Activated naive CD8-positive, alpha-beta T cell treated with anti-CD3 and anti-CD28 coated beads, Interleukin-2, amount 10 ng/mL, durations not matched to agents 7 days and 5 days (primary cell): Measurements from ENCODE around the gene RPL18. TPM values are rescaled to one million over a fixed set of nuclear protein-coding genes. Genes with fewer than 3 reads are reported as not detected.

ENCODE experiments used
- ATAC-seq: fragments of 150-1000 bp; cut with Tn5 transposase; one replicate; pipeline ENCODE4 v1.10.0; 2021; ENCODE audit warnings: low read depth, moderate library complexity
- POLR2A ChIA-PET: fragments of 350-600 bp; sonication (Branson Sonifier 250); formaldehyde crosslinking; loops from one replicate; lab custom pipeline; 2021; ENCODE audit warnings: antibody characterized with exemption; lab: Charles Lee
- DNase-seq: peaks from one replicate; pipeline ENCODE4 v3.0.0; 2021
- H3K27ac Mint-ChIP-seq: one replicate; pipeline ENCODE4 v1.8.0; 2022; ENCODE audit warnings: mild to moderate bottlenecking, mixed read lengths
- H3K27me3 Mint-ChIP-seq: one replicate; pipeline ENCODE4 v1.8.0; 2022; ENCODE audit warnings: mild to moderate bottlenecking, moderate library complexity, mixed read lengths
- H3K36me3 Mint-ChIP-seq: one replicate; pipeline ENCODE4 v1.8.0; 2021; ENCODE audit warnings: mild to moderate bottlenecking, mixed read lengths
- H3K4me1 Mint-ChIP-seq: one replicate; pipeline ENCODE4 v1.8.0; 2021; ENCODE audit warnings: mixed read lengths
- H3K4me3 Mint-ChIP-seq: one replicate; pipeline ENCODE4 v1.8.0; 2022; ENCODE audit warnings: mild to moderate bottlenecking, moderate library complexity, mixed read lengths
- H3K9me3 Mint-ChIP-seq: one replicate; pipeline ENCODE4 v1.8.0; 2021; ENCODE audit warnings: mixed read lengths
- total RNA-seq, 2 experiments: library from RNA; stranded (reverse); gene quantifications; one replicate each; pipeline ENCODE4 v1.2.3, GENCODE V29; 2021

RPL18 gene
- total RNA-seq, 2 experiments from 2014 or later, result 1,565 to 1,587 TPM

DNA sequence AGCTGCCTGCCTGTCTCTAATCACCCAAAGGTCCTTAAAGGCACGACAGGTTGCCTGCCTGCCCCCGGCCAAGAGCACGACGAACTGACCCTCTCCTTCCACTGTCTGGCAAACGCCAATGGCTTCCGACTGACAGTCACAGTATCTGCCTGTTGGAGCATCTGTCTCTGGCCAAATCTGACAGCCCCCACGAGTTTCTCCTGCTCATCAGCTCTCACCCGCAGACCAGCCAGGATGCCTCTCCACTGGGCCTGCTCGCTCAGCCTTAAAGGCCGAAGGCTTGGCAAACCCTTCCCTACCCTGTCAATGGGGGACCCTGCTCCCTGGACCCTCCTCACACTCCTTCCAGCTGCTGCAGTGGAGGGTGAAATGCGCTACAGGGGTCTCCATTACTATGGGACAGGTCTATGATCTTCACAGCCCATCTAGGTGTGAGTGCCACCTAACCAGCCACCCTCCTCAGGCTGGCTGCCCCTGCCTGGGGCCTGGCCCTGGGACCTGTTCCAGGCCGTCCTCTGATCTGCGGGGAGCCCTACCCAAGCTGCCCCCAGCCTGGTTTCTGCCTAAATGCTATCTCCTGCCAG is 5.0 kb downstream of the RPL18 start:
- H3K4me1 Mint-ChIP-seq, result peaks cover 15% of the 10 kb centered on the region
- peaks cover 19% of the 10 kb centered on the region for H3K36me3 Mint-ChIP-seq
- ATAC-seq (no peak), DNase-seq (peak; percentile 34)
- H3K27me3 Mint-ChIP-seq, result no peaks in the 10 kb centered on the region
- POLR2A ChIA-PET, result interaction anchor here (0.6 to 1.0 kb wide), 2 partner anchors 10 to 13 kb away, joined by 3 to 8 read pairs; no protein-coding TSS in a partner anchor
- no peak overlapping the region for H3K4me3 Mint-ChIP-seq
- no peaks in the 10 kb centered on the region for H3K9me3 Mint-ChIP-seq
- H3K27ac Mint-ChIP-seq, result peak overlapping the region; percentile 26

DNA sequence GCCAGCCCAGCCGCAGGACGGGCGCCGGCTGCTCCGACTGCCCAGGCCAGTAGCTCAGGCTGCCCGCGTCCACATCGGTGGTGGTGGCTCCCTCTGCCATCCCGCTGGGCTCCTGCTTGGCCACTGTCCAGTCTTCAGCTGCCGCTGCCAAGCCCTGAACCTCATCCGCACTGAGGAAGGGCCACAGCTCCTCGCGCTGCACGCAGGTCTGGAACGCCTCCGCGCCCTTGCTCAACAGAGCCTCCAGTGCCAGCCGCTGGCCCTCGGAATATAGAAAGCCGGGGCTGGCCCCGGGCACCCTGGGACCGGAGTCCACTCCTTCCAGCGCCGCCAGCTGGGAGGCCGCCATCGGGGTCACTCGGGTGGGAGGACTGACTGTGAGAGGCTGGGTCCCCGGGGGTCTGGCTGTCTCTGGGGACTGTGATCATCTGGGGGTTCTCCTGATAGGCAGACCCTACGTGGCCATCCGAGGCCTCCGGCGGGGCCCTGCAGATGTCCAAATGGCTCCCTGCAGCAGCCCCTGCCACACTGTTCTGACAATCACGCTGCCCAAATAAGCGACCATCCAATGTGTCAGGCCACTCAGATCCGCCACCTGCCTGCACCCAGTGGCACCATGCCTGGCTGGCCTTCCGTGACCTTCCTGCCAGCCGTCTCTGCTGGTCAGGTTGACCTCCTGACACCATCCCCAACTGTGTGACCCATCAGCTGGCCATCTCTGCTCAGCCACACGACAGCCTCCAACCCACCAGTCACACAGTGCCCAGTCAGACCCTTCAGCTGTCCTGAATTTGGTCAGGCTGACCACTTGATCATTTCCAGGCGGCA is 5.7 kb downstream of the RPL18 start:
- no peak overlapping the region for H3K27ac Mint-ChIP-seq
- H3K9me3 Mint-ChIP-seq, result no peaks in the 10 kb centered on the region
- H3K4me1 Mint-ChIP-seq, result peaks cover 18% of the 10 kb centered on the region
- ATAC-seq, result no peak
- POLR2A ChIA-PET, result interaction anchor here (0.6 to 1.1 kb wide), 2 partner anchors 14 to 23 kb away, joined by 3 to 8 read pairs; partner anchors contain the start of gene DBP
- no peak overlapping the region for H3K4me3 Mint-ChIP-seq
- peak; percentile 29 for DNase-seq
- H3K36me3 Mint-ChIP-seq, result peaks cover 14% of the 10 kb centered on the region
- no peaks in the 10 kb centered on the region for H3K27me3 Mint-ChIP-seq

DNA sequence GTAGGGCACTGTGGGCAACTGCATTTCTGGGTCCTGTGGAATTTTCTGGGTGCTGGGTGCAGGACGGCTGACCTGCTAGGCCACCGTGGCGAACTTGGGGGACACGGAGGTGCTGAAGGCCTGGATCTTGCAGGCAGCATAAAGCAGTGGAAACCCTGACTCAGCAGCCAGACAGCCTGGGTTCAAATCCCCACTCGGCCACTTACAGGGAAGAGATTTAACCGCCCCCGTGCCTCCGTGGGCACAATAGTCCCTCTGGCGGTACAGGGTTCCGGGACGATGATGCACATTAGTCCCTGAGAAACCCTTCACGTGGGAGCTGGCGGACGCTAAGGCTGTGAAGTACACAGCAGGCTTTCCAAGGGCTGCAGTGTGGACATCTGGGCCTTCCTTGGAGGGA is 7.1 kb downstream of the RPL18 start:
- H3K27ac Mint-ChIP-seq, result no peak overlapping the region
- no peak overlapping the region for H3K4me3 Mint-ChIP-seq
- H3K27me3 Mint-ChIP-seq, result no peaks in the 10 kb centered on the region
- DNase-seq (no peak), ATAC-seq (no peak)
- POLR2A ChIA-PET, result interaction anchor here (1.1 kb wide), 1 partner anchor 25 kb away, joined by 3 read pairs; the partner anchor contains the start of gene DBP
- H3K9me3 Mint-ChIP-seq, result no peaks in the 10 kb centered on the region
- peaks cover 14% of the 10 kb centered on the region for H3K4me1 Mint-ChIP-seq
- peaks cover 8% of the 10 kb centered on the region for H3K36me3 Mint-ChIP-seq

DNA sequence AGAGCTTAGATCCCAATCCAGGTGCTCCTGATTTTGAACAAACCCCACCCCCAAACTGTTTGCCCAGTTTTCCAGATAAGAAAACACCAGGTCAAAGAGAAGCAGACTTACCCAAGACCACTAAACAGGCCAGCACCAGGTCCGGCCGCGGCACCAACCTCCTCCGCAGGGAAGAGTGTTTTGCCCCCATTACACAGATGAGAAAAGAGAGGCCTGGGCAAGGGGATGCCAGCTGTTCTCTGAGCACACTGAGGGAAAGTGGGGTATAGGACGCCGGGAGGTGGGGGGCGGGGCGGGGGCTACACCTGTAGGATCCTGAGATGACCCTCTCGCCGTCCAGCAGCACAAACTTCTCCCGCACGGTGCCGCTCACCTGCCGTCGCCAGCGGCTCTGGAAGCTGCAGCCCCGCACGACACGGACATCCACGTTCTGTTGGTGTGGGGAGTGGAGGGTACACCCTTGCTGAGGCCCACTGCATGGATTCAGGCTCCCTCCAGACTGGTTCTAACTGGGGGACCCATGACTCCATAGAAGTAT is 9.3 kb downstream of the RPL18 start:
- Mint-ChIP-seq H3K27me3 (no peaks in the 10 kb centered on the region), H3K9me3 (no peaks in the 10 kb centered on the region), H3K4me3 (no peak overlapping the region), H3K4me1 (peaks cover 4% of the 10 kb centered on the region), H3K36me3 (no peaks in the 10 kb centered on the region), H3K27ac (no peak overlapping the region)
- DNase-seq (no peak), ATAC-seq (no peak)
- POLR2A ChIA-PET, result interaction anchor here (0.6 to 1.8 kb wide), 6 partner anchors 10 to 169 kb away, joined by 3 to 10 read pairs (median 4); partner anchors contain the start of genes RPL18 and SPHK2

DNA sequence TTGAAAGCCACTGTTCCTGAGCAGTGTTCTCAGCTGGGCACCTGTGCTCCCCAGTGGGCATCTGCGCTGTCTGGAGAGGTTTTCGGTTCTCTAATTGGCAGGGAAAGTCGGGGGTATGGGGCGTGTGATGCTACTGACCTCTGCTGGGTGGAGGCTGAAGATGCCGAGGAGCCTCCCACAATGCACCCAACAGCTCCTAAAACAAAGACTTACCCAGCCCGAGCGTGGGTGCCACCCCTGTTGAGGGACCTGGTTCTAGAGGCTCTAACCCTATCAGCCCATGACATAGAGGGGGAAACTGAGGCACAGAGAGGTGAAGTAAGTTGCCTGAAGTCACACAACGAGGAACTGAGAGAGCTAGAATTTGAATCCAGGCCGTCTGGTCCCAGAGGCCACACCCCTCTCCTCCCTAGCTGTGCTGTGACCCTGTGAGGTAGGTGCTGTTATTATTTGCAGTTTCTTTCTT is 10.1 kb downstream of the RPL18 start:
- DNase-seq (peak; percentile 56), ATAC-seq (peak; percentile 90)
- Mint-ChIP-seq H3K27me3 (no peaks in the 10 kb centered on the region), H3K36me3 (no peaks in the 10 kb centered on the region), H3K27ac (peak overlapping the region; percentile 62), H3K4me1 (peaks cover 4% of the 10 kb centered on the region), H3K4me3 (peak overlapping the region; percentile 31), H3K9me3 (no peaks in the 10 kb centered on the region)
- POLR2A ChIA-PET, result interaction anchor here (0.6 to 1.8 kb wide), 12 partner anchors 8 to 1204 kb away, joined by 3 to 10 read pairs (median 4); partner anchors contain the start of genes FUZ, RPL18 and SPHK2

DNA sequence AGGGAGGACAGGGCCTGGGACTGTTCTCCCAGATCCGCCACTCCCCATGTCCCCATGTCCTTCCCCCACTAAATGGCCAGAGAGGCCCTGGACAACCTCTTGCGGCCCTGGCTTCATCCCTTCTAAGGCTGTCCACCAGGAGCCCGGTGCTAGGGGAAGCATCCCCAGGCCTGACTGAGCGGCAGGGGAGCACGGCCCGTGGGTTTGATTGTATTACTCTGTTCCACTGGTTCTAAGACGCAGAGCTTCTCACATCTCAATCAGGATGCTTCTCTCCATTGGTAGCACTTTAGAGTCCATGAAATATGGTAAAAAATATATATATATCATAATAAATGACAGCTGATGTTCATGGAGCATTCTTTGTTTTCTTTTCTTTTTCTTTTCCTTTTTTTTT is 11.6 kb downstream of the RPL18 start:
- Mint-ChIP-seq H3K9me3 (no peaks in the 10 kb centered on the region), H3K27ac (no peak overlapping the region), H3K27me3 (no peaks in the 10 kb centered on the region), H3K4me1 (peaks cover 4% of the 10 kb centered on the region), H3K36me3 (no peaks in the 10 kb centered on the region), H3K4me3 (no peak overlapping the region)
- POLR2A ChIA-PET, result no interaction called here
- DNase-seq (no peak), ATAC-seq (no peak)

DNA sequence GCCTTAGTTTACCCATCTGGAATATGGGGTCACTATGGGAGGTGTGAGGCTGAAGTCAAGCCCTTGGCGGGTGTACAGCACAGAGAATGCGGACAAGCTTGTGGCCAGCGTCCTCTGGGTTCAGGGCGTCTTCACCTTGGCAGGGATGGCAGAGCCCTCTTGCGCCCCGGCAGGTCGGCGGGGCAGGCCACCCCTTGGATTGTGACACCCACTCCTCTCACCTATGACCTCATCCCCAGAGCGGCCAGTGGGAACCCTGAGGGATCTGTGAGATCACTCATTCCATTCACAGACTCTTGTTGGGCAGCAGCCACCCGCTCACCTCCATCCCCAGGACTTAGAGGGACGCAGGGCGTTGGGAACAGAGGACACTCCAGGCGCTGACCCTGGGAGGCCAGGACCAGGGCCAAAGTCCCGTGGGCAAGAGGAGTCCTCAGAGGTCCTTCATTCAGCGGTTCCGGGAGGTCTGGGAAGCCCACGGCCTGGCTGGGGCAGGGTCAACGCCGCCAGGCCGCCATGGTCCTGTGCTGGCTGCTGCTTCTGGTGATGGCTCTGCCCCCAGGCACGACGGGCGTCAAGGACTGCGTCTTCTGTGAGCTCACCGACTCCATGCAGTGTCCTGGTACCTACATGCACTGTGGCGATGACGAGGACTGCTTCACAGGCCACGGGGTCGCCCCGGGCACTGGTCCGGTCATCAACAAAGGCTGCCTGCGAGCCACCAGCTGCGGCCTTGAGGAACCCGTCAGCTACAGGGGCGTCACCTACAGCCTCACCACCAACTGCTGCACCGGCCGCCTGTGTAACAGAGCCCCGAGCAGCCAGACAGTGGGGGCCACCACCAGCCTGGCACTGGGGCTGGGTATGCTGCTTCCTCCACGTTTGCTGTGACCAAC is 12.3 kb downstream of the RPL18 start, which contains the start of gene SPACA4:
Gene SPACA4 (plus strand): TSS at position 280 of the 896 bp plus-strand sequence. CDS start 237 bp downstream, at position 517.
- no peak for ATAC-seq
- POLR2A ChIA-PET, result no interaction called here
- DNase-seq, result no peak

DNA sequence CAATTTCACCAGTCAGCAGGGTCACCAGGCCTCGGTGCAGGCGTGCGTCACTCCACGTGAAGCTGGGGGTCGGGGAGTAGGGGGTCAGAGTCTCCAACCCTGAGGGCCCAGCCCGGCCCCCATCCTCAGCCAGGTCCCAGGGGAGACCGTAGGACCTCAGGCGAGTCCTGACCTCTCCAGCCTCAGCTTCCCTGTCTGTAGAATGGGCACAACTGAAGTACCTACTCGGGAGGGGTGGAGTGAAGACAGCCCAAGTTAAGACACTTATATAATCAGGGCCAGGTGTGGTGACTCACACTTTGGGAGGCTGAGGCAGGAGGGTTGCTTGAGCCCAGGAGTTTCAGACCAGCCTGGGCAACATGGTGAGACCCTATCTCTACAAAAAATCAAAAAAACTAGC is 15.1 kb downstream of the RPL18 start:
- DNase-seq, result no peak
- no peaks in the 10 kb centered on the region for H3K36me3 Mint-ChIP-seq
- POLR2A ChIA-PET, result no interaction called here

More for the DNA sequence above, 12.3 kb downstream of the RPL18 start, which contains the start of gene SPACA4:
- H3K27me3 Mint-ChIP-seq, result no peaks in the 10 kb centered on the region
- no peaks in the 10 kb centered on the region for H3K9me3 Mint-ChIP-seq
- H3K36me3 Mint-ChIP-seq, result no peaks in the 10 kb centered on the region
- peaks cover 4% of the 10 kb centered on the region for H3K4me1 Mint-ChIP-seq
- no peak within 1 kb of the TSS for H3K4me3 Mint-ChIP-seq
- H3K27ac Mint-ChIP-seq, result no peak within 1 kb of the TSS

DNA sequence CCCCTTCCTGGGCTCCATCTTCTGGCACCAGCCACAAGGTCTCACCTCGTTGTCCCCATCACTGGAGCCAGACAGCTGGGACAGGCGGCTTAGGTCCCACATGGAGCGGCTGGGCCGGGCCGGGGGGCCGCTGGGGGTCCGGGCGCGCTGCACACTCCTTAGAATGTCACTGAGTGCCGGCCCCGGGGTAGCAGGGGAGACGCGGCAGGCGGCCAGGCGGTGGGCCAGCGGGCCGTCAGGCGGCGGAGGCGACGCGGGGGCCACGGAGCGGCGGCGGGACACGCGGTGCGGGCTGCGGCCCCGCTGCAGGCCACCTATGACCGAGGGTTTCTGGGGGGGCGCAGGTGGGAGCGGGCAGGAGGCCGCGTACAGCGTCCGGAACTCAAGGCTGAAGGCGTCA is 15.5 kb downstream of the RPL18 start:
- POLR2A ChIA-PET, result no interaction called here
- H3K4me3 Mint-ChIP-seq, result no peak overlapping the region
- no peak for ATAC-seq

More for the DNA sequence above, 15.1 kb downstream of the RPL18 start:
- ATAC-seq, result no peak
- Mint-ChIP-seq H3K27ac (no peak overlapping the region), H3K4me3 (no peak overlapping the region), H3K27me3 (no peaks in the 10 kb centered on the region), H3K9me3 (no peaks in the 10 kb centered on the region), H3K4me1 (peaks cover 3% of the 10 kb centered on the region)

DNA sequence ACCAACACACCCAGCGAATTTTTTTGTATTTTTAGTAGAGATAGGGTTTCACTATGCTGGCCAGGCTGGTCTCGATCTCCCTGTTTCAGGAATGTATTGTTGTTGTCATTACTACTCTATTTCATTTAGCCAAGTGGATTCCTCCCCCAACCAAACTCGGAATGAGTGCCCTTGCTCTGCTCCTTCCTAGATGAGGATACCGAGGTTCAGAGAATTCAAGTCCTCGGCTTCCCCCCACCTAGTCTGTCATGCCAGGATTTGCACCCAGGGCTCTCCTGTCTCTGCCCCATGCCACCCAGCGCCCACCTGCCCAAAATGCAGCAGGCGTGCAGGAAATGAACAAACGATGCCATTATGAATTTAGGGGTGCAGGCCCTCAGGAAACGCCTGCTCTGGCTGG is 16.0 kb downstream of the RPL18 start:
- Mint-ChIP-seq H3K4me3 (no peak overlapping the region), H3K9me3 (no peaks in the 10 kb centered on the region), H3K36me3 (no peaks in the 10 kb centered on the region), H3K4me1 (no peaks in the 10 kb centered on the region), H3K27me3 (no peaks in the 10 kb centered on the region), H3K27ac (no peak overlapping the region)
- DNase-seq, result no peak
- no peak for ATAC-seq
- POLR2A ChIA-PET, result no interaction called here

More for the DNA sequence above, 15.5 kb downstream of the RPL18 start:
- no peak overlapping the region for H3K27ac Mint-ChIP-seq
- no peaks in the 10 kb centered on the region for H3K9me3 Mint-ChIP-seq
- H3K4me1 Mint-ChIP-seq, result no peaks in the 10 kb centered on the region
- H3K27me3 Mint-ChIP-seq, result no peaks in the 10 kb centered on the region
- no peak for DNase-seq
- H3K36me3 Mint-ChIP-seq, result no peaks in the 10 kb centered on the region

DNA sequence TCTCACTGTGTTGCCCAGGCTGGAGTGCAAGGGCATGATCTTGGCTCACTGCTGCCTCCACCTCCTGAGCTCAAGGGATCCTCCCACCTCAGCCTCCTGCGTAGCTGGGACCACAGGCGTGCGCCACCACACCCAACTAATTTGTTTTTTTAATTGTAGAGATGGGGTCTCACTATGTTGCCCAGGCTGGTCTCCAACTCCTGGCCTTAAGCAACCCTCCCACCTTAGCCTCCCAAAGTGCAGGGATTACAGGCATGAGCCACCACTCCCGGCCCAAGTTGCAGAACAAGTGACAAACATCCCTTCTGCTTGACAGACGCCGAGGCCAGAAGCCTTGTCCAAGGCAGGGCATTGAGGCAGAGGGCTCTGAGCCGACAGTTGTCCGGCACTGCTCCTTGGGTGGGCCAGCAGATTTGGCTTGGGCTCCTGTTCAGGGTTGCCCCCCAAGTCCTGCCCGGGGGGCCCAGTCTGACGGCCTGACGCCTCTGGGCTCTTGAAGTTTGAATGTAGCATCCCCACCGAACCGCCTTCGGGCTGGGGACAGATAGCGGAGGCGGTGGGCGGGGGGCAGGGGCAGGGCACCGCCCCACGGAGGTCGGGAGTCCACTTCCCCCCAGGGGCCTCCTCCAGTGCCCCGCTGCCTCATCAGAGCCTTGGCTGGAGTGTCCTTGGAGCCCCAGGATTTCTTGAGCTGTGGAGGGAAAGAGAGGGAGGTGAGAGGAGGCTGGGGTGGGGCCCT is 18.1 kb downstream of the RPL18 start:
- Mint-ChIP-seq H3K9me3 (no peaks in the 10 kb centered on the region), H3K4me3 (no peak overlapping the region), H3K4me1 (no peaks in the 10 kb centered on the region), H3K36me3 (no peaks in the 10 kb centered on the region), H3K27ac (no peak overlapping the region), H3K27me3 (no peaks in the 10 kb centered on the region)
- POLR2A ChIA-PET, result no interaction called here
- no peak for ATAC-seq
- DNase-seq, result no peak
